Glomerular endothelial cell (primary cell): ENCODE measurements around the gene ZCCHC10. TPM values are rescaled to one million over a fixed set of nuclear protein-coding genes. Genes with fewer than 3 reads are reported as not detected.

ENCODE experiments used
- DNase-seq: peaks from one replicate; pipeline ENCODE4 v3.0.0-alpha.2; 2011; ENCODE audit warnings: low read depth, low spot score; ENCODE audit errors: extremely low read depth
- total RNA-seq: library from RNA; depleted of rRNA; stranded (reverse); fragments of >200 nt; gene quantifications from 2 replicates; pipeline ENCODE4 v1.2.3, GENCODE V29; 2015

Gene ZCCHC10
- 21.4 and 21.7 TPM in 2 replicates for total RNA-seq

DNA sequence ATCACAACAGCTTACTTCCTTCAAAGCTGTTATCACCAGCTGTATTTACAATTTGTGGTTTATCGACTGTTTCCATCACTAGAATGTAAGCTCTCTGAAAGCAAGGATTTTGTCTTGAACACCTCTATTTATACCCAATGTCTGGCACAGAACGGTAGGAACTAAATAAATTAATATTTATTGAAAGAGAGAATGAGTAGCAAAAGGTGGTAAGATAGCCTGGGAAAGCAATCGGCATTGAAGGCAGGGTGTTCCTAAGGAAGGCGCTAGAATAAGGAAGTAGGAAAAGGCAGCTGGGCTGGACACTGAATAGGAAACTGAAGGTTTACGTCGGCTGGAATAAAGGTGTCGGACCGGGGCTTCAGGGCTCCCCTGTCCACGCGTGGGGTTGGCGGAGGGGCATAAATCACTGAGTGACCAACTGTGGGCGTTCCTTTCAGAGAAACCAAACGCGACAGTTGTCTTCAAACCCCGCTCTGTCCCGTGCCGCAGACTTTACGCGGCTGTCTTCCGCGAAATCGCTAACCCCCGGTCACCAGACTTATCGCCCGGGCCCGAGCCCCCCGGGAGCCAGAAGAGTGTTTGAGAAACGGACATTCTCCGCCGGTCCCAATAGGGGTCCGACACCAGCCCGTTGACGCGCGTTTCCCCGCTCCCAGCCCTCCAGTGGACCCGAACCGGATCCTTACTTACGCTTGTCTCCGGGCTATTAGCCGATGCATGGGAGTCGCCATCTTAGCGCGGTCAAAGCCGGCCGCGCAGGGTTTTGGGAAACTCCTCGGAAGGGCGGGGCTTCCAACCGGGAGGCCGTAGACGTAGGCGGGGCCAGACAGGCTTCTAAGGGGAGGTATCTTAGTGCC lies at the start of gene ZCCHC10:
Gene ZCCHC10, minus strand, starts transcription at position 746 of the 860 bp plus-strand sequence. Its CDS starts 12 bp downstream, at position 734.
- DNase-seq, result peak; percentile 47

DNA sequence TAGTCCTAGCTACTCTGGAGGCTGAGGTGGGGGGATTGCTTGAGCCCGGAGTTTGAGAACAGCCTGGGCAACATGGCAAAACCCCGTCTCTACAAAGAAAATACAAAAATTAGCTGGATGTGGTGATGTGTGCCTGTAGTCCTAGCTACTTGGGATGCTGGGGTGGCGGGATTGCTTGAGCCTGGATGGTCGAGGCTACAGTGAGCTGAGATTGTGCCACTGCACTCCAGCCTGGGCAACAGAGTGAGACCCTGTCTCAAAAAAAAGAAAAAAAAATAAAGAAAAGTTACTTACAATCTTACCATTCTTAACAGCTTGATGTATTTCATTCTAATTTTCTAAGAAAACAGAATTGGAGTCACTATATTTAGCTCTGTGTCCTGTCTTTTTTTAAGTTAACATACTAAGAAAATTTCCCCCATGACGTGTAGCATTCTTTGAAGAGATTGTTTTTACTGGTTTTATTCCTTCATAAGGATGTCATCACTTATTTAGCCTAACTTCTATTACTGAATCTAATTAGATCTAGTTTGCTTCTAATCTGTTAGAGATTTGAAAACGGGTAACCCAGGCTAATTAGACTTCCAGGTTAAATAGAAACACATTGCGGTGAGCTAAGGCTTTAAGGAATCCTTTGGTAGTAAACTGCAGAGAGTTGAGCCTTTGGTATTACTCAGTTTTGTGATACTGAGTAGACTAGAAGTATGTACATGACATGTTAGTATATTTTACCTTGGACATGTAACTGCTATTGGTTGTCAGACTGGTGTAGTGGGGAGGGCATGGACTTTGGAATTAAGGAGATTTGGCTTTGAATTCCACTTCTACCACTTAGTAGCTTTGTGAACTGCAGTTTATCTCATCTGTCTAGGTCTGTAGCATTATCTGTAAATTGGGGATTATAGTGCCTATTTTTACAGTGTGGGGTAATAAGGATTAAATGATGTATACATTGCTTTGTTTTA lies 49.5 kb upstream of the ZCCHC10 start:
- no peak for DNase-seq

DNA sequence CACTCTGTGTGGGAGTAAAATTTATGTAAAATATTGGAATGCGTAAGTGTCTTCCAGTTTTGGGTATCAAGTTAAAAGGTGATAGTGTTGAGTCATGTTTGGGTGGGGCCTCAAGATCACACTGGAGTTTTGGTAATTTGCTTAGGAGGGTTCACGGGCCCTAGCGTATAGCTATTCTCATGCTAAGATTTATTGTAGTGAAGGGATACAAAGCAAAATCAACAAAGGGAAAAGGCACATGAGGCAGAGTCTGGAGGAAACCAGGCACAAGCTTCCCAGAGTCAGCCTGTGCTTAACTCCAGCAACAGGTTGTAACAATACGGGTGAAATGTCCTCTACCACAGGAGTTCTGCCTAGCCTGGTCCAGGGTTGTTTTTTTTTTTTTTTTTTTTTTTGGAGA lies 45.7 kb upstream of the ZCCHC10 start:
- no peak for DNase-seq

GRCh38 chr5:133066045-133066444 lies 39.7 kb upstream of the ZCCHC10 start:
- no peak for DNase-seq

- DNase-seq, result no peak
Observed at GRCh38 chr5:133065471-133065870, 39.1 kb upstream of the ZCCHC10 start.

DNA sequence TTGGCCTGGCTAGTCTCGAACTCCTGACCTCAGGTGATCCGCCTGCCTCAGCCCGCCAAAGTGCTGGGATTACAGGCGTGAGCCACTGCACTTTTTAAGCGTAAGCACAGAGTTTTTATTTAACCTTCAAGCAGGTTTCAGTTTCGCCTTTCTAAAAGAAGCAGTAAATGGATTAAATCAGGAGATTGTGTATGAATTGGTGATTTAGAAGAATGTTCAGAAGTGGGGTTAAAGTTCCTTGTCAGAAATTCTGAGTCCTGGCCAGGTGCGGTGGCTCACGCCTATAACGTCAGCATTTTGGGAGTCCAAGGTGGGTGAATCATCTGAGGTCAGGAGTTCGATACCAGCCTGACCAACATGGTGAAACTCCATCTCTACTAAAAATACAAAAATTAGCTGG lies 37.6 kb upstream of the ZCCHC10 start:
- no peak for DNase-seq

DNA sequence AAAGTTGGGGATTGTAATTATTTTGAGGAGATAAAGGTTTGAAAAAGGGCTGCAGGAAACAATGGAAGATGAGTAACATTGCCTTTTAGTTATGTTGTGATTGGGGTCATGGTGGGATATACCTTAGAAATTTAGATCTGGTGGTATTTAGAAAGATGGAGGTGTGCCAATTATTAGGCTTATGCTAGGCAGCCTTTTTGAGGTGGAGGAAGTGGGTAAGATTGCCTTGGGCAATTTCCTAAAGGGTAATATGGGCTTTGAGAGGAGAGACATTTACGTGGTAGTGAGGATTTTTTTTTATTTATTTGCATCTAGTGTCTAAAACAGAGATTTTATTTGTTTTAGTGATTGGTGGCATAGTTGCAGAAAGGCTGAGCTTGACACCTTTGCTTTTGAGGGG lies 35.9 kb upstream of the ZCCHC10 start:
- DNase-seq, result no peak

DNA sequence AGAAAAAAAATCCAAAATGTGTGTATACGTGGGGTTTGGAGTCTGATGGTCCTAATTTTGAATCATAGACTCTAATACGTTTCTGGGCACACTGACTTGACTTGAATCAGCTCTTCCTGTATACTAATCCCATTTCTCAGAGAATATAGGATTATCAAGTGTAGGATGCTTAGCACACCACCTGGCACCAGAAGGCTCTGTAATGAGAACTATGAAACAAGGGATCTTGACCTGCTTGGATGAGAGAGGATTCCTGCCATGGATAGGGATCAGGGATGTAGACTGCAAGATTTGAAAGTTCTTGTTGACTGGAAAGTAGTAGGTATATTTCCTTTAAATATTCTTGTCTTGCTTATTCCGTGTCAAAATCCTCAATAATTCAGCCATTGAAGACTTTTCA lies 33.3 kb upstream of the ZCCHC10 start:
- no peak for DNase-seq

DNA sequence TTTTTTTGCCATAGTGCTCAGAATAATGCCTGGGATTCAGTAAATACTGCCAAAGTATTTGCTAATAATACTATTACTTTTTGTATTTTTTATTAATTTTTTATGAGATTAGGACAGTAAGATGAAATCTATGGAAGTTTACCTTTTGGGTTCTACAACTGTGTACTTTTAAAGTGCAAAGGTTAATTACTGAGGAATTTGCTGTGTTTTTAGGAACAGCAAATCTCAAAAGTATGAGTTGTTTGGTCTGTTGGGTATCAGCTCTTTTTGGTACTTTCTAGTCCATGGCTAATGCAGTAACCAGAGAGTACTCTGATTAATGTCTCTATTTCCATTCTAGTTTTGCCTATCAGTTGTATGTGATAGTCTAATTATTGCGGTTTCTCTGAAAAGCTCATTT lies 30.5 kb upstream of the ZCCHC10 start:
- no peak for DNase-seq

- DNase-seq, result no peak
Observed at GRCh38 chr5:133054697-133055471, 28.5 kb upstream of the ZCCHC10 start.

GRCh38 chr5:133053448-133053847 lies 27.1 kb upstream of the ZCCHC10 start:
- no peak for DNase-seq

DNA sequence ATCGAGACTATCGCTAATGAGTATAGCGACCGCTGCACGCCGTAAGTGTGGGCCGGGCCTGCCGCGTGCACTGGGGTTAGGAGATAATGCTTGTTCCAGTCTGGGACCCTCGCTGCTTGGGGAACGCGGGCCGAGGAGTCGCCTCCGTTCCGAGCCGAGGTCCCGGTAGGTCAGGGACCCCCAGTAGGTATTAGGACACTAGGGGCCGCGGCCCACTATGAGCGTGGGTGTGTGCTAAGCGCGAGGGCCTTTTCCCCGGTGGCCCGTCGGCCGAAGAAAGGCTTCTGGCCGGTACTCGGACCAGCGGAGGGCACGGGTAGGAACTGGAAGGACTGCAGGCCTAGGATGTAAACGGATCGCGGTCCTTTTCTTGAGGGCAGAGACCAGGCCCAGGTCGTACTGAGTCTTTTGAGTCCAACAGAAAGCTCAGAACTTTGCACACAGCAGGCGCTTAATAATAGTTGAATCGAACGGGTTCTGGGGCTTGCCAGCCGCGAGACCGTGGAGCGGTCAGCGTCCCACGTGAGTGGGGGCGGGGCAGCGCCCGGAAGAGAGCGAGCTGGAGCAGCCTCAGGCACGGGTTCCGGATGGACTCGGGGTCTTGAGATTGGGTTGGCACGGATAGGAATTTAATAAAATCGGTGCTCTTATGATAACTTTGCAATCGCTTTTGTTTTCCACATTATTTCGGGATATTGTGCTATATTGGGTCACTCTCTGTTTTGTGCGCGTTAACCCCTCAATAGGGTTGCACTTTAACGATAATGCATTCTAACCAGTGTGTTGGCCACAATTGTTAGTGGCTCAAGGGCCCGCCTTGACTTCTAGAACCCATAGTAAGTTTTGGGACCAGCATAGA lies 26.2 kb upstream of the ZCCHC10 start:
- no peak for DNase-seq

- DNase-seq, result peak; percentile 95
Observed at GRCh38 chr5:133051542-133052316, 25.4 kb upstream of the ZCCHC10 start, which contains the start of gene HSPA4. TSS of gene HSPA4 (plus strand) at chr5:133052013. CDS start at chr5:133052251, 238 bp downstream.

DNA sequence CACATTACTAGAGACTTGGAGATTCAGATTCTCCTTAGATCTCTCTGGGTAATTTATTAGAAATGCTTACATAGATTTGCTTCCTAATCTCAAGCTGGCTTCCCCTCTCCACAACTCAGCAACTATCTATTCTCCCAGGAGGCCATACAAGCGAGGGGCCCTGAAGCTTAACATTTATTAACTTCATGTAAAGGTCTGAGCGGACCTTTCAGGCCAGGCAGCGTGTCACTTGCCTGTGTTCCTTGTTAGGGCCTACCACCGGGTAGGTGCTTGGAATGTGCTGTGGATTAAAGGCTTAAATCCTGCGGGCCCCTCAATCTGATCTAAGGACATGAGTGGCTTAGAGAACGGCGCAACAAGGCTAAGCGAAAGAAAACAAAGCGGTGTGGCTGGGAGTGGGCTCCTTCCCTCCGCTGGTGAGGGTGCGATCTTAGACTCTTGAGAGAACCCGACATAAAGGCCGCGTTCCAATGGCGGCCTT lies 24.8 kb upstream of the ZCCHC10 start:
- DNase-seq, result no peak

- DNase-seq, result no peak
Observed at GRCh38 chr5:133050521-133050920, 24.2 kb upstream of the ZCCHC10 start.

DNA sequence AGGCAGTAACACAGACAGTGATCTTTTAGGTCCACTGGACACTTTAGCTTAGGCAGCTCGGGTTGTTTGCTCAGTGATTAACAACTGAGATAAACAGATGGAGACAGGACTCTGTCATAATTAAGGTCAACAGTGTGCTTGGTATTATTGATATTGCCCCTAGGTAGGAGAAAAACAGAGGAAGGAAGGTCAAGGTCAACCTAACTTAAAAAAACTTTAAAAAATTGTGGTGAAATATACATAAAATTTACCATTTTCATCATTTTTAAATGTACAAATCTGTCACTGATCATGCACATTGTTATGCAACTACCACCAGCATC lies 23.3 kb upstream of the ZCCHC10 start:
- no peak for DNase-seq

- no peak for DNase-seq
Observed at GRCh38 chr5:133048993-133049725, 22.8 kb upstream of the ZCCHC10 start.

DNA sequence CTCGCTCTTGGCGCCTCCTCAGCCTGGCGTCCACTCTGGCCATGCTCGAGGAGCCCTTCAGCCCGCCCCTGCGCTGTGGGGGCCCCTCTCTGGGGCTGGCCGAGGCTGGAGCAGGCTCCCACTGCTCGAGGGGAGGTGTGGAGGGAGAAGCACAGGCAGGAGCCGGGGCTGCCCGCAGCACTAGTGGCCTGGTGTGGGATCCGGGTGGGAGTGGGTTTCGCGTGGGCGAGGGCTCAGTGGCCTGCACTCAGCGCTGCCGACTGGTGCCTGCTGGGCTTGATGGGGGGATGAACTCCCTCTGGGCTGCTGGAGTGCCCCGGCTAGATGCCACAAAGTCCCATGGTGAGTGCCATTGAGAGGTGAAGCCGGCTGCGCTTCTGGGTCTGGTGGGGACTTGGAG lies 21.1 kb upstream of the ZCCHC10 start:
- no peak for DNase-seq
